ENCODE results near the gene STAU1. TPM values are rescaled to one million over a fixed set of nuclear protein-coding genes. Genes with fewer than 3 reads are reported as not detected.

STAU1 gene
- total and polyA plus RNA-seq, 3 experiments from 2014 or later: 40.5 to 77.6 (median 76.8) TPM

GRCh38 chr20:49078310-49078709 lies 109.8 kb downstream of the STAU1 start:
- H3K4me3 Mint-ChIP-seq: no peak overlapping the region
- H3K27me3 ChIP-seq (ENCODE audit: insufficient read depth, low read length, poor library complexity, severe bottlenecking): no peaks in the 10 kb centered on the region
- no peaks in the 10 kb centered on the region for H3K9me3 ChIP-seq (ENCODE audit: low read length)
- no peak overlapping the region for H3K4me3 ChIP-seq (ENCODE audit: low read length)
- H3K27me3 Mint-ChIP-seq: no peaks in the 10 kb centered on the region
- no peak overlapping the region for H3K27ac ChIP-seq (ENCODE audit: low read depth, low read length)
- DNase-seq: no peak
- ChIA-PET POLR2A (interaction anchor here (0.9 kb wide), 1 partner anchor 32 kb away, joined by 3 read pairs; the partner anchor contains the start of gene CSE1L), CTCF (interaction anchor here (0.8 kb wide), 1 partner anchor 22 kb away, joined by 3 read pairs; no protein-coding TSS in a partner anchor)
- H3K36me3 Mint-ChIP-seq: peaks cover 6 to 82% (median 20%) of the 10 kb centered on the region in 3 donors
- H3K36me3 ChIP-seq (ENCODE audit: insufficient read depth, low read length): peaks cover 38% of the 10 kb centered on the region
- H3K4me1 Mint-ChIP-seq: peaks cover 0 to 5% (median 0%) of the 10 kb centered on the region in 3 donors
- H3K9me3 Mint-ChIP-seq: no peaks in the 10 kb centered on the region
- H3K27ac Mint-ChIP-seq: no peak overlapping the region
- no peaks in the 10 kb centered on the region for H3K4me1 ChIP-seq (ENCODE audit: insufficient read depth, low read length)

DNA sequence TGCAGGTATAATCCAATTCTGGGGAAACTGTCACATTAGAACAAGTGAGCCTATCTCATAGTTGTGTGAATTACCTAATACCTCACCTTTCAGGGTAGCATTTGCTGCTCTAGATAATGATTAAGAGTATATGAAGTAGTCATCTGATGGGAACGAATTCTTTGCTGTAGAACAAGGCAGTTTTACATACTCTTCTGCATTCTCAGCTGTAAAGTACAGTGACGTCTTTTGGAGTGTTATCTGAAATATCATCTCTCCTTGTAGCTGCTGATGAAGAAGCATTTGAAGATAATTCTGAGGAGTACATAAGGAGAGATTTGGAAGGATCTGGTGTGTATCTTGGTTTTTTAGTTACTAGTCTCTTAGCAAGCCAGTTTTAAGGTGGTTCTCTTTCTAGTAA lies 113.6 kb downstream of the STAU1 start:
- H3K4me1 ChIP-seq (ENCODE audit: insufficient read depth, low read length): no peaks in the 10 kb centered on the region
- ChIA-PET CTCF (no interaction called here), POLR2A (no interaction called here)
- H3K27me3 Mint-ChIP-seq: no peaks in the 10 kb centered on the region
- peak overlapping the region in 4 of 8 donors; percentile 0 to 52 (median 22) for H3K27ac Mint-ChIP-seq
- peaks cover 6 to 86% (median 21%) of the 10 kb centered on the region in 3 donors for H3K36me3 Mint-ChIP-seq
- no peak for DNase-seq
- H3K4me3 ChIP-seq (ENCODE audit: low read length): no peak overlapping the region
- H3K27ac ChIP-seq (ENCODE audit: low read depth, low read length): no peak overlapping the region
- H3K9me3 ChIP-seq (ENCODE audit: low read length): no peaks in the 10 kb centered on the region
- H3K36me3 ChIP-seq (ENCODE audit: insufficient read depth, low read length): peaks cover 55% of the 10 kb centered on the region
- no peaks in the 10 kb centered on the region for H3K27me3 ChIP-seq (ENCODE audit: insufficient read depth, low read length, poor library complexity, severe bottlenecking)
- H3K4me1 Mint-ChIP-seq: peaks cover 0 to 10% (median 3%) of the 10 kb centered on the region in 3 donors
- no peak overlapping the region for H3K4me3 Mint-ChIP-seq
- no peaks in the 10 kb centered on the region for H3K9me3 Mint-ChIP-seq

Other genes starting within 250 kb of the STAU1 start
- 100 to 1,000 TPM; 158 to 161 TPM for gene CSE1L, start 142.0 kb downstream of the STAU1 start, total RNA-seq
- gene CSE1L, start 142.0 kb downstream of the STAU1 start, polyA plus RNA-seq: 27.6 TPM
- gene DDX27, start 31.1 kb upstream of the STAU1 start, total RNA-seq: 10 to 100 TPM; 67.3 to 68.7 TPM
- 50.1 TPM for gene DDX27, start 31.1 kb upstream of the STAU1 start, polyA plus RNA-seq
- gene ZNFX1, start 89.7 kb upstream of the STAU1 start, total RNA-seq: 10 to 100 TPM; 55.7 to 58.9 TPM
- gene ZNFX1, start 89.7 kb upstream of the STAU1 start, polyA plus RNA-seq: 75.9 TPM

Data from CD8-positive, alpha-beta memory T cell (primary cell).